GM18507 (cell line): ENCODE data around the gene NXPE3.

Experiments
- DNase-seq: peaks from one replicate; pipeline ENCODE4 v3.0.0; 2011; ENCODE audit warnings: low read depth; ENCODE audit not compliant: insufficient read length; ENCODE audit errors: extremely low spot score
- FAIRE-seq: peaks from 2 replicates; lab custom pipeline; 2011; peaks lifted over from hg19 to GRCh38; lab: Jason Lieb, UNC

NXPE3 gene

DNA sequence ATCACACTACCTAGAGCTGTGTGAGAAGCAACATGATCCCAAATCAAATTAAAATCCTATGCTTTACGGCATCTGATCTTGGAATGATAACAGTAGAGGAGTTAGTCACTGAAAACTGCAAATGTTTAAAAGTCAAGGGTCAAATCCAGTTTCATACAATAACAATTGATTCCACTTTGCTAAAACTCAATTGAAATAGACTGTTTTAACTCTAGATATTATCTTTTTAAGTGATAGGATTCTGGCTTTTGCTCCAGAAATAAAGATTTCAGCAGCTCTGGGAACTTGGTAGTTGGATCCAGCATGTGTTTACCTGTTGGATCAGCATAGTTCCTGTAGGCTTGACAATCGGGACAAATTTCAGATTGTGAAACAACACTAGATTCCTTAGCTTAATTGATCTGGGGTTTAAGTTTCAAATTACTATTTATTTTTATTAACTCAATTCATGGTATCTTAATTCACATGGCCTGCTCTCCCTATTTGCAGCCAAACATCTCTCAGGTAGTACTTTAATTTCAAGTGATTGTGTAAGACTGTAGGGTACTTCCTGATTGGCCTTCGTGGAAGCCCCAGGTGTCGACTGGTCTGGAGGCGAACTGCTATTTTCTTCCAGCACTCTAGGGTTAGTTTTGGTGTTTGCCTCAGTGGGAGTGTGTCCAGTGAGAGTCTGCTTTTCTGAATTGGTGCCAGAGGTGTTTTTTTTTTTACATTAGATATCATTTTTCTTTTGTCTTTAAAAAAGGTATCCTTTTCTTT, 86.9 kb downstream of the NXPE3 start:
- FAIRE-seq, result no peak
- no peak for DNase-seq

GRCh38 chr3:101867511-101867910, 88.5 kb downstream of the NXPE3 start:
- no peak for DNase-seq
- no peak for FAIRE-seq

GRCh38 chr3:101867996-101868395, 89.0 kb downstream of the NXPE3 start:
- FAIRE-seq, result no peak

GRCh38 chr3:101868534-101869464, 89.8 kb downstream of the NXPE3 start:
- DNase-seq (no peak), FAIRE-seq (no peak)

More at GRCh38 chr3:101867996-101868395, 89.0 kb downstream of the NXPE3 start:
- DNase-seq, result no peak

GRCh38 chr3:101870138-101870537, 91.1 kb downstream of the NXPE3 start:
- FAIRE-seq (no peak), DNase-seq (no peak)

DNA sequence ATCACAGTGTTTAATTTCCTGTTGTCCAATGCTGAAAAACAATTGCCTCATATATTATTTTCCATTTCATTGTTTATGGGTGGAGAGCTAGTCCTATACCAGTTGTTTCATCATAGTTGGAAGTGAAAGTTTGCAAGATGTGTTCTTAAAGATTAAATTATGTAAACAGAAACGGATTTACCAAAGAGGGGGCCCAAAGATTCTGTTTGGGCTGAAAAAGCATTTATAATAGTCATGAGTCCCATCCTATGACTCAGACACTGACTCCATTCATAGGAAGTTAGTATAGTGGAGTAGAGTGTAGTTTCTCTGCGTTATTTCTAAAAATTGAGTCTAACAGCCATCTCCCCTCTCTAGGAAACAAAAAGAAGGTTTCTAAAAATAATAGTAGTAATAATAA, 94.6 kb downstream of the NXPE3 start:
- no peak for FAIRE-seq
- no peak for DNase-seq

DNA sequence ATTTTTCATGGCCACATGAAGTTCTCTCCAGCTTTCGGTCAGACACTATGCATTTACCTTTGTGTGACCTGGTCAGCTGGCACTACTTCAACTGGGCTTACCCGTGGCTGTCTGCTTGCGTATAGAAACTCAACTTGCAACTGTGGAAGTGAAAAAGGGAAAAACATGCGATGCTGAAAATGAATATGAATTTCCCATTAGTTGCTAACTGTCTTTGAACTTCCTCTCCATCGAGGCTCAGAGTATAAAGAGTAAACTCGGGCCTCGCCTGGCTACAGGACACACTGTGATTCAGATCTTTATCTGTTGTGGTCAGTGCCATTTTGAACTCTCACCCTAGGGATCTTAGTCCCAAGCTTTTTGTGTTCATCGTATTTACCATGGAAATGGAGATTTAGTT, 97.1 kb downstream of the NXPE3 start:
- FAIRE-seq, result peak; percentile 9
- no peak for DNase-seq
